ENCODE data around the gene PPP1R3D. TPM values are rescaled to one million over a fixed set of nuclear protein-coding genes. Genes with fewer than 3 reads are reported as not detected.

Gene PPP1R3D
- total RNA-seq, 1 donor from 2014 or later = 3.5 TPM

DNA sequence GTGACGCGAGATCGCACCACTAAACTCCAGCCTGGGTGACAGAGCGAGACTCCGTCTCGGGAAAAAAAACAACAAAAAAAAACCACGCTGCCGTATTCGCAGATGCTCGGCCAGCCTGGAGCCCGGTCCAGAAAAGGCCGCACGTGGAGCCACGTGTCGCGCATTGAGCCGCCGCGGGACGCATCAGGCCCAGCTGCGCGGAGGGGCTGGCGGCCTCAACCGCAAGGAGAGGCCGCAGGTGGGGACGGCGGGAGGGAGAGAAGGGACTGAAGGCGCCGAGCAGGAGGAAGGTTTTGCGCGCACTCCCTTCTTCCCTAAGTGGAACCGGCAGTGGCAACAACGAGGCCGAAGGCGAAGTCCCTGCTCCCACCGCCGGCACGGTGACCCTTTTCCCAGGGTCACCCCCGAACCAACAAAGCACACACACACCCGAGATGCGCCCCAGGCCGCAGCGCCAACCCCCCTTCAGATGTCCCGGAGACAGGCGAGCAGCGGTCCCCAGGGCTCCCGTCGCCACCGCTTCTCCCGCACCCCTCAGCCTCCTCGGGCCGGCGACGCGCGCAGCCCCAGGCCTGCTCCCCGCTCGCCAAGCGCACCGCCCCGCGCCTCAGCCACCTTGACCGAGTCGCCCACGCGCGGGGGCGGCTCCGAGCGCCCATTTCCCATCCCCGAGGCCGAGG, 7.3 kb downstream of the PPP1R3D start:
- DNase-seq (ENCODE audit: low spot score) = no peak
- Mint-ChIP-seq H3K4me1 (ENCODE audit: unreplicated experiment) (peaks cover 2% of the 10 kb centered on the region), H3K27ac (ENCODE audit: unreplicated experiment) (no peak overlapping the region), H3K36me3 (ENCODE audit: low read depth, unreplicated experiment) (no peaks in the 10 kb centered on the region), H3K27me3 (ENCODE audit: unreplicated experiment) (peaks cover 3% of the 10 kb centered on the region), H3K4me3 (ENCODE audit: unreplicated experiment) (no peak overlapping the region), H3K9me3 (ENCODE audit: unreplicated experiment) (no peaks in the 10 kb centered on the region)
- no peak for TF ChIP-seq CTCF (IDR thresholded peaks at IDR 0.05; ENCODE audit: unreplicated experiment)

DNA sequence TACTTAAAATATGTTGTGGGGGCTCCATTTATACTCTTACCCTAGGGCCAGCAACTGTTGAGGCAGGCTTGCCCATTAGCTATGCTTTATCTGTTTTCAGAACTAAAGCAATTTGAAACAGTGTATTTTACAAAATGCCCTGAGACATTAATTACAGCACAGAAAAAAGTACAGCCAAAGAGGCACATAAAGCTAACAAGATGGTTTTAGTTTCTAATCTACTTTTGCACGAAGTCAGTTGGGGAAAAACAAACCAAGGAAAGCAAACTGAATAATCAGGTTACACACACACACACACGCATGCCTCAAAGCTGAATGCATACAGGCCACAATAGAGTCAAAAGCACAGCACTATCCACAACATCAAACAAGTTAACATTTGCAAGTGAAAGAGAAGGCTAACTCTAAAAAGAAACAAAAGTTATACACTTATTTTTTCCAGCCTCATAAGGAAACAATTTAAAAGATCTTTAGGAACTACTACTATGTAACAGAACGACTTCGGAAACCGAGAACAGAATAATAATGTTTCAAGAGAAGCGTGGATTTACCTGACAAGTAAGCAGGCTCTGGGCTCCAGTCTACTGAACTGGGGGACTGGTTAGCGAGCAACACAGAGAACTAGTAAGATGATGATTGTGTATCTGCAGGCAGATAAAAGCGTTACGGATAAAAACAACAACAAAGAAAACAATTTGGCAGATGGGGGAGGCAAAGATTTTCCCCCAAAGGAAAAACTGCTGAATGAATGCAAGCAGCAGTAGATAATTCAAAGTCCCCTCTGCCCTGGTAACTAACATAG, 8.4 kb downstream of the PPP1R3D start:
- no peak overlapping the region for H3K27ac Mint-ChIP-seq (ENCODE audit: unreplicated experiment)

DNA sequence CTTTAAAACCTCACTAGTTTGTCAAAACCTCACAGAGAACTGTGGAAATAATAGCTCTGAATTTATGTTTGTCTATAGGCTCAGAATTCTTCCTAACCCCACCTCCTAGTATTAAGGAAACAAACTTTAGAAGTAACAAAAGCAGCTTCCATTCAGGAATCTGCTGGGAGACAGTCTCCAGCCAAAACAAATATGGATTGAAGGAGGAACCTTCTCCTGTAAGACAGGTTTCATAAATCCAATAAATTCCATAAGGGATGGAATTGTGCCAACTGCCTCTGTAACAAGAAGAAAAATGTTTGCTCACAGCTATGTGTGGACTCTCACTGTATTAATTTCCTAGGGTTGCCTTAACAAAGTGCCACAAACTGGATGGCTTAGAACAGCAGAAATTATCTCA, 14.2 kb downstream of the PPP1R3D start:
- peaks cover 2% of the 10 kb centered on the region for H3K27me3 Mint-ChIP-seq (ENCODE audit: unreplicated experiment)

More for the DNA sequence above, 8.4 kb downstream of the PPP1R3D start:
- Mint-ChIP-seq H3K27me3 (ENCODE audit: unreplicated experiment) (peaks cover 3% of the 10 kb centered on the region), H3K4me3 (ENCODE audit: unreplicated experiment) (no peak overlapping the region), H3K4me1 (ENCODE audit: unreplicated experiment) (peaks cover 2% of the 10 kb centered on the region), H3K9me3 (ENCODE audit: unreplicated experiment) (no peaks in the 10 kb centered on the region), H3K36me3 (ENCODE audit: low read depth, unreplicated experiment) (no peaks in the 10 kb centered on the region)
- TF ChIP-seq CTCF (IDR thresholded peaks at IDR 0.05; ENCODE audit: unreplicated experiment) = no peak
- DNase-seq (ENCODE audit: low spot score) = no peak

DNA sequence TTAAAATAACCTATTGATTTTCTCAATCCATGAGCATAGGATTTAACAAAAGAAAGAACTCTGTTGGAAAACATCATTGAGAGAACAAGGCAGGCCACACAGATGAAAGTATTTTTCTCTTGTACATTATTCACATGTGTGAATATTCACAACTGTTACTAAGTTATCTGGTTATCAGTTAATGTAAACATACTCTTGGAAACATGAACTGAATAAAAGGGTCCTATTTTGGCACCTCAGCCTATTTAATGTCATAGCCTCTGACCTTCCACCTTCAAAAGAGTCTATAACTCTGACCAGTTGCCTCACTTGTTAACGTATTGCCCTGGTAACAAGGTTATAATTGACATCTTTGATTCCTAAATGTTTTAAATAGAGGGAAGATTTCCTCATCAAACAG, 14.7 kb downstream of the PPP1R3D start:
- no peak for TF ChIP-seq CTCF (IDR thresholded peaks at IDR 0.05; ENCODE audit: unreplicated experiment)
- H3K4me1 Mint-ChIP-seq (ENCODE audit: unreplicated experiment) = no peaks in the 10 kb centered on the region
- H3K27me3 Mint-ChIP-seq (ENCODE audit: unreplicated experiment) = peaks cover 2% of the 10 kb centered on the region
- H3K9me3 Mint-ChIP-seq (ENCODE audit: unreplicated experiment) = no peaks in the 10 kb centered on the region
- no peak overlapping the region for H3K4me3 Mint-ChIP-seq (ENCODE audit: unreplicated experiment)
- no peaks in the 10 kb centered on the region for H3K36me3 Mint-ChIP-seq (ENCODE audit: low read depth, unreplicated experiment)
- no peak for DNase-seq (ENCODE audit: low spot score)
- no peak overlapping the region for H3K27ac Mint-ChIP-seq (ENCODE audit: unreplicated experiment)

More for the DNA sequence above, 14.2 kb downstream of the PPP1R3D start:
- Mint-ChIP-seq H3K4me1 (ENCODE audit: unreplicated experiment) (no peaks in the 10 kb centered on the region), H3K4me3 (ENCODE audit: unreplicated experiment) (no peak overlapping the region), H3K27ac (ENCODE audit: unreplicated experiment) (no peak overlapping the region), H3K9me3 (ENCODE audit: unreplicated experiment) (no peaks in the 10 kb centered on the region), H3K36me3 (ENCODE audit: low read depth, unreplicated experiment) (no peaks in the 10 kb centered on the region)
- DNase-seq (ENCODE audit: low spot score) = no peak
- no peak for TF ChIP-seq CTCF (IDR thresholded peaks at IDR 0.05; ENCODE audit: unreplicated experiment)

GRCh38 chr20:59923514-59923913, 16.6 kb downstream of the PPP1R3D start:
- no peak overlapping the region for H3K27ac Mint-ChIP-seq (ENCODE audit: unreplicated experiment)
- TF ChIP-seq CTCF (IDR thresholded peaks at IDR 0.05; ENCODE audit: unreplicated experiment) = no peak
- H3K27me3 Mint-ChIP-seq (ENCODE audit: unreplicated experiment) = peaks cover 2% of the 10 kb centered on the region
- H3K36me3 Mint-ChIP-seq (ENCODE audit: low read depth, unreplicated experiment) = no peaks in the 10 kb centered on the region
- no peaks in the 10 kb centered on the region for H3K4me1 Mint-ChIP-seq (ENCODE audit: unreplicated experiment)
- H3K9me3 Mint-ChIP-seq (ENCODE audit: unreplicated experiment) = no peaks in the 10 kb centered on the region
- no peak overlapping the region for H3K4me3 Mint-ChIP-seq (ENCODE audit: unreplicated experiment)
- DNase-seq (ENCODE audit: low spot score) = no peak

All from endothelial cell (in vitro differentiated cells).